GM18951 (cell line): ENCODE results near the gene ZFHX3.

Source experiments
- POLR2A ChIP-seq: IDR thresholded peaks from 4 replicates; pipeline ENCODE4 v1.6.1; 2011; ENCODE audit warnings: mild to moderate bottlenecking; ENCODE audit not compliant: insufficient read length, insufficient read depth; ENCODE audit errors: extremely low read depth
- in situ Hi-C: fragments of 300-500 bp; cut with MboI; formaldehyde crosslinking; loops from one replicate; pipeline ENCODE4 v1.12.0; 2022; ENCODE audit warnings: low sequenced_read_pairs, mixed read lengths, inconsistent platforms; ENCODE audit not compliant: unreplicated experiment

Gene ZFHX3, protein sequence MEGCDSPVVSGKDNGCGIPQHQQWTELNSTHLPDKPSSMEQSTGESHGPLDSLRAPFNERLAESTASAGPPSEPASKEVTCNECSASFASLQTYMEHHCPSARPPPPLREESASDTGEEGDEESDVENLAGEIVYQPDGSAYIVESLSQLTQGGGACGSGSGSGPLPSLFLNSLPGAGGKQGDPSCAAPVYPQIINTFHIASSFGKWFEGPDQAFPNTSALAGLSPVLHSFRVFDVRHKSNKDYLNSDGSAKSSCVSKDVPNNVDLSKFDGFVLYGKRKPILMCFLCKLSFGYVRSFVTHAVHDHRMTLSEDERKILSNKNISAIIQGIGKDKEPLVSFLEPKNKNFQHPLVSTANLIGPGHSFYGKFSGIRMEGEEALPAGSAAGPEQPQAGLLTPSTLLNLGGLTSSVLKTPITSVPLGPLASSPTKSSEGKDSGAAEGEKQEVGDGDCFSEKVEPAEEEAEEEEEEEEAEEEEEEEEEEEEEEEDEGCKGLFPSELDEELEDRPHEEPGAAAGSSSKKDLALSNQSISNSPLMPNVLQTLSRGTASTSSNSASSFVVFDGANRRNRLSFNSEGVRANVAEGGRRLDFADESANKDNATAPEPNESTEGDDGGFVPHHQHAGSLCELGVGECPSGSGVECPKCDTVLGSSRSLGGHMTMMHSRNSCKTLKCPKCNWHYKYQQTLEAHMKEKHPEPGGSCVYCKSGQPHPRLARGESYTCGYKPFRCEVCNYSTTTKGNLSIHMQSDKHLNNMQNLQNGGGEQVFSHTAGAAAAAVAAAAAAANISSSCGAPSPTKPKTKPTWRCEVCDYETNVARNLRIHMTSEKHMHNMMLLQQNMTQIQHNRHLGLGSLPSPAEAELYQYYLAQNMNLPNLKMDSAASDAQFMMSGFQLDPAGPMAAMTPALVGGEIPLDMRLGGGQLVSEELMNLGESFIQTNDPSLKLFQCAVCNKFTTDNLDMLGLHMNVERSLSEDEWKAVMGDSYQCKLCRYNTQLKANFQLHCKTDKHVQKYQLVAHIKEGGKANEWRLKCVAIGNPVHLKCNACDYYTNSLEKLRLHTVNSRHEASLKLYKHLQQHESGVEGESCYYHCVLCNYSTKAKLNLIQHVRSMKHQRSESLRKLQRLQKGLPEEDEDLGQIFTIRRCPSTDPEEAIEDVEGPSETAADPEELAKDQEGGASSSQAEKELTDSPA (N-terminal part only)

GRCh38 chr16:73047536-73048291 is at the start of gene ZFHX3:
ZFHX3 (minus strand) TSS chr16:73048128; CDS start chr16:72960145, 87,983 bp downstream.
- in situ Hi-C loops = no loop called here
- TF ChIP-seq POLR2A = peak; percentile 31

- no peak for TF ChIP-seq POLR2A
- in situ Hi-C loops = loop anchor here (25.0 kb wide), 1 partner anchor 791 kb away; no protein-coding TSS in a partner anchor
Observed at GRCh38 chr16:73096510-73096909, 48.6 kb upstream of the ZFHX3 start.

GRCh38 chr16:73095885-73096421 is 48.0 kb upstream of the ZFHX3 start:
- no peak for TF ChIP-seq POLR2A
- in situ Hi-C loops = loop anchor here (25.0 kb wide), 1 partner anchor 791 kb away; no protein-coding TSS in a partner anchor

DNA sequence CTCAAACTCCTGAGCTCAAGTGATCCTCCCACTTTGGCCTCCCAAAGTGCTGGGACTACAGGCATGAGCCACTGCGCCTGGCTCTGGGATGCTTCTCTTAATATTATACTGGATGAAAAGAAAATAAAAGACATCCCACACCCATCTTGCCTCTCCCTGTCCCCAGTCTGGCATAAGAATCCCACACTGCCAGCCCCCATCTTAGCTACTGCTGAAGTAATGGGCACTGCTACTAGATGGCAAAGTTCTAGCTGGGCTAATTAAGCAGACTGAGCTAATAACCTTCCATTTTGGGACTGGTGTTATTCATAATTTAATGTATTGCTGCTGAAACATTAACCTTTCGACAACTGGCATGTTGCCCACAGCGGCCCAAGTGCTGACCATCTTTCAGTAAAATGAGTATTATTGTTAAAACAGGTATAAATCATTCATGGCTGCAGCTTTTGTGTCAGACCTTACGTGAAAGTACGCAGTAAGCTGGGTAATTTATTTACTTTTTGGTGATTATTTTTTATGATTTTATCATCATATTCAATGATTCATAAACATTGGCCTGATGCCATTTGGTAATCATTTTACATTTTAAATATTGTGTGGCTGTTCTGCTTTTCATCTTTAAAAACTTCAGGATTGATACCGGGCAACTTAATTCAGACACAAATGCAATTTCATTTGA is 47.4 kb upstream of the ZFHX3 start:
- TF ChIP-seq POLR2A = no peak
- in situ Hi-C loops = loop anchor here (25.0 kb wide), 1 partner anchor 792 kb away; no protein-coding TSS in a partner anchor

DNA sequence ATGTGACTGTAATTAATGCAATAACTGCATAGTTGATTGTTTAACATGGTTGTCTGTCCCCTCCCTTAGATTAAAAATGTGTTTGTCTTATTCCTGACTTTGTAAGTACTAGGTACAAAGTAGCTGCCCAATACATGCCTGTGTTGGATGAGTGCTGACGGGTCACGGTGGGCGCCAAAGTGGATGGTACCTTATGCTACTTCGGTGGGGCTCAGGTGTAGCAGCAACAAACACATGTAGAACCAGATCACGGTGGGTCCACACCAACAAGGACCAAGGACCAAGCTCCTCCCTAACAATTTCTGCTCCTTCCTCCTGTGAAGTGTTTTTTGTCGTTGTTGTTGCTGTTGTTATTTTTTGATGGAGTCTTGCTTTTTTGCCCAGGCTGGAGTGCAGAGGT is 46.4 kb upstream of the ZFHX3 start:
- in situ Hi-C loops = loop anchor here (25.0 kb wide), 1 partner anchor 793 kb away; no protein-coding TSS in a partner anchor
- TF ChIP-seq POLR2A = no peak

DNA sequence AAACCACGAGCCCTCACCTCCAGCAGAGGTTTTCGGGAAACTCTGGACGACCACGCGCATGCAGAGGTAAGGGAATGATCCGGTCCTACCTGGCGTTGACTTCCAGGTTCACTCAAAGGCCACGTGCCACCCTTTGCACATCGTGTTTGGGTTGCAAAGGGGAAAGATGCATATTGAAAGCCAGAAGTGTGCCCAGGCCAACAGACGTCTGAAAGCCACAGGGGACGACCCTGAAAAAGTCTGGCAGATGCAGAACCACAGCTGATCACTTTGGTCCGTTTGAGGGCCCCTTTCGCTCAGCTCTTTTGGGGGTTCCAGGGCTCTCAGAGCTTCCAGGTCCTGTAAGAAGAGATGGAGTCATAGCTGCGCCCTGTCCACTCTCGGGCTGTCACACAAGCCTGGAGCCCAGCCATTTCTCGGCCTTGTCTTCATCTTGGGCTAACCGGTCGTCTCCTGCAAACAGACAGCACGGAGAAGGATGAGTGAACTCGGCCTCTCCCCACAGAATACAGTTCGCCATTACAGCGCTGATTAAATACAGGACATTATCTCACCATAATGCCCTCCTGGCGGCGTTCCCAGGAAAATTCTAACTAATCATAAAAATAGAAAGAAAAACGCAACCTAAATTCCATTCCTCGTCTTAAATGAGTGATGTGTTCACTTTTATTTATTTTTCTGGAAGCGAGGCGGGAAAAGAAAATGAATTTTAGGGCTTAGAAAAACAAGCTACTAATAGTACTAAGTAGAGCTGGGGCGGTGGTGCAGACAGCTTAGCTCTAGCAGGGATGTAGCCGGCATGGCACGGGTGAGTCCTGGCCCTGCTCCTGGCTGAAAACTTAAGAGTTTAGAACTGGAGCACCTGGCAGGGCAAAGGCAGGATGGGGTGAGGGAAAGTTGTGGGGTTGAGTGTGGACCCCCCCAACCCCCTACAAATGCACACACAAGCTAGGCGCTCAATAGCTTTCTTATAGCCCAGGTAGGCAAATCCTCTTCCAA is 45.5 kb upstream of the ZFHX3 start:
- TF ChIP-seq POLR2A = no peak
- in situ Hi-C loops = loop anchor here (25.0 kb wide), 1 partner anchor 794 kb away; no protein-coding TSS in a partner anchor

DNA sequence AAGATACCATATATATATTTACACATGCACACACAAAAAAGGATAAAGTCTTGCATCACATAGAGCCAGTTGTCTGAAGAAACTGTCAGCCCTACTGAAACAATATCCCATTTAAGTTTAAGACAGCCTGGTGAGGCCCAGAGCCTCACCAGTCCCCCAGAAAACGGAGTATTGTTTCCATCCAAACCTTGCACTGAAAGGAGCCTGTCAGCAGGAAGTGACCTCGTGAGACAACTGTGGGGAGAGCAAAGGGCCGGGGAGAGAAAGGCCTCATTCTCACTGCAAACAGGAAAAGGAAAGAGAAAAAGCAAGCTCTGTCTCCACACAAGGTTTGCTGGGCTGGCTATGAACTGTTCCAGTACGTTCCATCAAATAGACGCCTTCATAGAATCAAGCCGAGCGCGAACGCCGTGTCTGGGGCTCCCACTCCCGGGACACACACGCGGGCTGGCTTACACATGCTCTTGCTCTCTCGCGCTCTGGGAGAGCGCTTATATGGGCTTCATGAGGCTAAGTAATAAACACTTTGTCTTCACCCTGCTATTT is 44.4 kb upstream of the ZFHX3 start:
- in situ Hi-C loops = loop anchor here (25.0 kb wide), 1 partner anchor 795 kb away; no protein-coding TSS in a partner anchor
- TF ChIP-seq POLR2A = no peak

- in situ Hi-C loops = loop anchor here (25.0 kb wide), 1 partner anchor 796 kb away; no protein-coding TSS in a partner anchor
- TF ChIP-seq POLR2A = no peak
Observed at GRCh38 chr16:73091174-73091573, 43.2 kb upstream of the ZFHX3 start.

DNA sequence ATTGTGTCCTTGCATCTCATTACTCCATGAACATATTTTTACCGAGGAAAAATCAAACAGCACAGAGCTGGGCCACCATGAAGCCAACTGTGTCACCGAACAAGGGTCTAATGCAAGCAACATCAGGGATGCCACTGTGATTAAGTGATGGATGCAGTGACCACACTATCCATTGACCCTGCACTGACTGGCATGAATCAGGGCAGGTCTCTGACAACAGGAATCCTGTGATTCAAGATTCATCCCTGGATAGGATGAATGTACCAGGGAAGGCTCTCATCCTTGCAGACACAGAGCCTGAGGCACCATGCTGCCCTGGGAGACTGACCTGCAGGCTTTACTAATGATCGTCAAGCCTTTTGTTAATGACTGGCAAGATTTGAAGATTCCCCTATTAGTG is 41.5 kb upstream of the ZFHX3 start:
- in situ Hi-C loops = loop anchor here (25.0 kb wide), 1 partner anchor 798 kb away; no protein-coding TSS in a partner anchor
- no peak for TF ChIP-seq POLR2A

DNA sequence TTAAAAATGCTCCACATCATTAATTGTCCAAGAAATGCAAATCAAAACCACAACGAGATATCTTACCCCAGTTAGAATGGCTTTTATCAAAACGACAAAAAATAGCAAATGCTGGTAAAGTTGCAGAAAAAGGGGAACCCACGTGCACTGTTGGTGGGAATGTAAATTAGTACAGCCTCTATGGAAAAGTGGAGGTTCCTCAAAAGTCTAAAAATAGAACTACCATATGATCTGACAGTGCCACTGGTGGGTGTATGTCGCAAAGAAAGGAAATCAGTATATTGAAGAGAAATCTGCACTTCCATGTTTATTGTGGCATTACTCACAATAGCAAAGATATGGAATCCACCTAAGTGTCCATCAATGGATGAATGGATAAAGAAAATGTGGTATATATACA is 38.2 kb upstream of the ZFHX3 start:
- no peak for TF ChIP-seq POLR2A
- in situ Hi-C loops = loop anchor here (25.0 kb wide), 1 partner anchor 801 kb away; no protein-coding TSS in a partner anchor

GRCh38 chr16:73083271-73083670 is 35.3 kb upstream of the ZFHX3 start:
- TF ChIP-seq POLR2A = no peak
- in situ Hi-C loops = loop anchor here (25.0 kb wide), 1 partner anchor 804 kb away; no protein-coding TSS in a partner anchor

GRCh38 chr16:73082634-73083051 is 34.7 kb upstream of the ZFHX3 start:
- in situ Hi-C loops = loop anchor here (25.0 kb wide), 1 partner anchor 805 kb away; no protein-coding TSS in a partner anchor
